CD4-positive, alpha-beta T cell treated with Interleukin-17A for 4 hours (primary cell): ENCODE results near the gene FAM83D.

Source experiments
- DNase-seq: peaks from one replicate; pipeline ENCODE4 v3.0.0-alpha.2; 2020; ENCODE audit warnings: mixed read lengths

Gene FAM83D

GRCh38 chr20:38895098-38895949, 30.9 kb upstream of the FAM83D start:
- DNase-seq = no peak

GRCh38 chr20:38896009-38896594, 30.1 kb upstream of the FAM83D start:
- DNase-seq = no peak

DNA sequence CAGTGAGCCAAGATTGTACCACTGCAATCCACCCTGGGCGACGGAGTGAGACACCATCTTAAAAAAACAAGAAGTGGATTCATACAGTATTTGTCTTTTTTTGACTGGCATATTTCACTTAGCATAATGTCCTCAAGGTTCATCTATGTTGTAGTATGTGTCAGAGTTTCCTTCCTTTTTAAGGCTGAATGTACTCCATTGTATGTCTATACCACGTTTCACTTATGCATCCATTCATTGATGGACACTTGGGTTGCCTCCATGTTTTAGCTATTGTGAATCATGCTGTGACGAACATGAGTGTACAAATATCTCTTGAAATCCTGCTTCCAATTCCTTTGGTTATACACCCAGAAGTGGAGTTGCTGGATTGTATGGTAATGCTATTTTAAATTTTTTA, 28.9 kb upstream of the FAM83D start:
- no peak for DNase-seq

- no peak for DNase-seq
Measured at GRCh38 chr20:38900606-38901005, 25.6 kb upstream of the FAM83D start.

DNA sequence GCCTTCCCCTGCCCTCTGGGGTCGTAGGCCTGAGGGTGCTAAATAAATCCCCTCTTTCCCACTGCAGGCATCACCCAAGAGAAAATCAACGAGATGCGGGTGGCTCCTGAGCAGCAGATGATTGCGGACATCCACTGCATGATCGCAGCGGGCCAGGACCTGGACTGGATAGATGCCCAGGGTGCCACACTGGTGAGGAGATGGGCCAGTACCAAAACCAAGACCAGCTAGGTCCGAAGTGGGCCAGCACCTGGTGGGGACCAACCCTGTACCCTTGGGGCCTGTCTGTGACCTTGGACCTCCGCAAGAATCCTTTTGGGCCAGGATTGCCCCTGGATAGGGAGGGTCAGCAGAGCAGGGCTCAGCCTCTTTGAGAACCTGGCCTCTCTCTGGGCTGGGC, 23.6 kb upstream of the FAM83D start:
- DNase-seq = no peak

DNA sequence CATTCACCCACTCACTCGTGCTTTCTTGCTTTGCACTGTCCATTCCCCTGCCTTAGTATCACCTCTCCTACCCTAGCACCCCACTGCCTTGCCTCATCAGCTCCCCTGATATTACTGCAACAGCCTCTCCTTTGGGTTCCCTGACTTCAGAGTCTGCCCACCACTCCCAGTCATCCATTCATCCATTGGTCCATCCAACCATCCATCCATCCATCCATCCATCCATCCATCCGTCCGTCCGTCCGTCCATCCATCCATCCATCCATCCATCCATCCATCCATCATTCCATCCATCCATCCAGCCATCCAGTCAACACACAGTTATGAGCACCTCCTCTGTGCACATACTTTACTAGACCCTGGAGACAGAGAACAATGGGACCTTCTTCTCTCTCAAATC, 22.9 kb upstream of the FAM83D start:
- DNase-seq = no peak

DNA sequence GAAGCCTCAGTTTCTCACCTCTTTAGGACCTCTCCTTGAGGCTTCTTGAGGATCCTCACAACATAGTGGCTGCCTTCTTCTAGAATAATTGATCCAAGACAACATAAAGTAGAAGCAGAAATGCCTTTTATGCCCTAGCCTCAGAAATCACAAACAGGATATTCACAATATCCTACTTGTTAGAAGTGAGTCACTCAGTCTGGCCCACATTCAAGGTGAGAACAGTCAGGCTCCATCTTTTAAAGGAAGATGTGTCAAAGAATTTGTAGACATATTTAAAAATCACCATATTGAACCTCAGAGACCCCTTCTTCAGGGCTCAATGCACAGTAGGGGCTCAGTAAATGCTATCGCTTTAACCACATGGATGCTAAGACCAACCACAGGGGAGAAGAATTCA, 20.8 kb upstream of the FAM83D start:
- no peak for DNase-seq

DNA sequence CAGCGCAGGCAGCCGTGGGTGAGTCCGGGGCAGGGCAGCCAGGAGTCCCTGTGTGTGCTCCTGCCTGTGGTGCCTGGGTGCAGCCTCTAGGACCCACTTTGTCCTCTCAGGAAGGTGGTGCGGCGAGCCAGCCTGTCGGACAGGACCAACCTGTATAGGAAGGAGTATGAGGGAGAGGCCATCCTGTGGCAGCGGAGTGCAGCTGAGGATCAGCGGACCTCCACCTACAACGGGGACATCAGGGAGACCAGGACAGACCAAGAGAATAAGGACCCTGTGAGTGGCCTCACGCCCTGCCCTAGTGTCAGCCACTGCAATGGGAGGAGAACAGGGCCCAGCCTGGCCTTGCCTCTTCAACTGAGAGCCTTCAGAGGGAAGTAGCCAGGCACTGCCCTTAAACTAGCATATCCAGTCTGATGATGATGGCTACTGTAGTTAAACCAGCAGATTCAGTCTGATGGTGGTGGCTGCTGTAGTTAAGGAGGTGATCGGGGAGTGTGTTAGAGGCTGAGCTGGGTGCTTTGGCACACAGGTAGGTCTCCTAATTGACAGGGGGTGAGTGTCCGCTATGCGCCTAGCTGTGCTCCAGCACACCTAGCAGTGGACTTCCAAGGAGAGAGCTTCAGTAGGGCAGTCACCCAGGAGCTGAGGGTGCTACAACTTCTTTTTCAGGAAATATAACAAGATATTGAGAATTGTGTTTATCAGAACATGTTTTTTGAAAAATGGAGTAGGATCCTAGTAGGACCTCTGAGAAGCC, 18.1 kb upstream of the FAM83D start:
- DNase-seq = no peak

DNA sequence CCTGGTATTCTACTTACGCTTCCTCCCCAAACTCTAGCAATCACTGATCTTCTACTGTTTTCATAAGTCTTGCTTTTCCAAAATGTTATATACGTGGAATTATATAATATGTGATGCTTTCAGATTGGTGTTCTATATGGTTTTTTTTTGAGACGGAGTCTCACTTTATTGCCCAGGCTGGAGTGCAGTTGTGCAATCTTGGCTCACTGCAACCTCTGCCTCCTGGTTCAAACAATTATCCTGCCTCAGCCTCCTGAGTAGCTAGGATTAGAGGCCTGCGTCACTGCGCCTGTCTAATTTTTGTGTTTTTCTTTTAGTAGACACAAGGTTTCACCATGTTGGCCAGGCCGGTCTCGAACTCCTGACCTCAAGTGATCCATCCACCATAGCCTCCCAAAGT, 10.9 kb upstream of the FAM83D start:
- no peak for DNase-seq

- DNase-seq = no peak
Measured at GRCh38 chr20:38917657-38918056, 8.6 kb upstream of the FAM83D start.

- no peak for DNase-seq
Measured at GRCh38 chr20:38918172-38918571, 8.0 kb upstream of the FAM83D start.

DNA sequence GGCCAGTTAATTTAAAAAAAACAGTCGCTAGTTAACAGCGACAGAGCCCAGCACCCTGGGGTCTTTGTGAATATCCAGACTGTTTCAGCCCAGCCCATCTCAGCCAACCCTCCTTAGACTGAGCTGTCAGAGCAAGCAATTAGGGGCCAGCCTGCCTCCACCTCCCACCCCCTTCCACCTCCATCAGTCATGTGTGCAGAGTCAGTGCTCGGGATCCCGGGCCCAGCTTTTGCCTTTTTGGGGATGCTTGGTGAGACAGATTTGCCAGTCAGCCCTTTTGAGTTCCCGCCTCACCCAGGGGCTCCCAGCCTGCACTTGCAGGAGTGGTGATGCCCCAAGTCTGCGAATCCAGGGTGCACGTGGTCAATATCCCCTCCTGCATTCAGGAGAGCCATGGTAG, 6.5 kb upstream of the FAM83D start:
- DNase-seq = no peak

GRCh38 chr20:38920411-38920810, 5.8 kb upstream of the FAM83D start:
- no peak for DNase-seq

DNA sequence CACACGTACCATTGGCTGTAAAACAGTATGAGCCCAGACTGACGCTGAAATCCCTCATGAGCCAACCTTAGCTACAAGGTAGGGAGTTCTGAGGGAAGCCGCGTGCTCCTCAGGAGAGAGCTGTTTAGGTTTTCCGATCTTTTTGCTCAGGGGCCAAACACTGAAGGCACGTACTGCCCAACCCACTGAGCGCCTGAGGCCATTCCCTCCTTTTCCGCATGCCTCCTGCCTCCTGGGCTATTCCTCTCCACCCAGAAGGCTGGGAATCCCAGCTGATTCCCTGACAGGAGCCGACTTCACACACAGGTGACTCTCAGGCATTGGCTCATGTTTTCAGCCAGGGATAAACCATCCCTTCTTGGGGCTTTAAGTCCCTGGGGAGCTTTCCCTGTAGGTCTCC, 5.4 kb upstream of the FAM83D start:
- DNase-seq = no peak

DNA sequence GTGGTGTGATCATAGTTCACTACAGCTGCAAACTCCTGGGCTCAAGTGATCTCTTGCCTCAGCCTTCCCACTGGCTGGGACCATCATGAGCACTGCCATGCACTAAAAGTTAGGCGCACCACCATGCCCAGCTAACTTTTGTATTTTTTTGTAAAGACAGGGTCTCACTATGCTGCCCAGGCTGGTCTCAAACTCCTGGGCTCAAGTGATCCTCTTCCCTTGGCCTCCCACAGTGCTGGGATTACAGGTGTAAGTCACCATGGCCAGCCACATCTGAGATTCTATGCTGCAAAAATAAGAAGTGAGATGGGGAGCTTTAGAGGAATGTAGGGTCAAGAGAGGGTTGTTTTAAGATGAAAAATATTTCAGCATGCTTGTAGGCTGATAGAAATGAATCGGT, 1.5 kb upstream of the FAM83D start:
- no peak for DNase-seq

DNA sequence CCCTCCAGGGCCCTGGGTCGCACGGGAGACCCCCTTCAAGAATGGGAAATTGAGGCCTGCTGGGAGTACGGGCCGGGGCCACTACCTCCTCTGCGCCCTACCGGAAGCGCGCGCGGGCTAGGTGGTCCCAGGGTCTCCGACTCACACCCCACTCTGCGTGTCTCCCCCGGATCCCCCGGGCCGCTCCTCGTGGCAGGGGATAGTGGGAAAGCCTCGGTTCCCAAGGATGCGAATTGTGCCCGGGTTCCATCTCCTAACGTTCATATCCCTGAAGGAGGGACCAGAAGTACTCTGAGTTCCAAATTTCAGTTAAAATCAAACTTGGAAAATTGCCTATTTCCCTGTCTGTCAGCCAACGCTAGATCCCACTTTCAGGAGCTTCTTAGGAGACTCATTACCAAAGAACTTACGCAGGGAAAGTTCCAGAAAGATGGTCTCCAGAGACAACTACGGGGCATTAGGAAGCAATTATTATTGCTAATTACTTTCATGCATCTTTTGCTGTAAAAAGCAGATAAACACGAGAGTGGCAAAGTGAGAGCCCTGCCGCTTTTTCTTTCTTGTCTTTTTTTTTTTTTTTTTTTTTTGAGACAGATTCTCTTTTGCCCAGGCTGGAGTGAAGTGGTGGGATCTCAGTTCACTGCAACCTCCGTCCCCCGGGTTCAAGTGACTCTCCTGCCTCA, 858 bp downstream of the FAM83D start:
- DNase-seq = no peak

GRCh38 chr20:38927902-38928578, 1.8 kb downstream of the FAM83D start:
- DNase-seq = no peak

- DNase-seq = no peak
Measured at GRCh38 chr20:38930242-38930569, 4.0 kb downstream of the FAM83D start.

- no peak for DNase-seq
Measured at GRCh38 chr20:38931984-38932383, 5.8 kb downstream of the FAM83D start.

GRCh38 chr20:38932457-38933120, 6.4 kb downstream of the FAM83D start:
- no peak for DNase-seq

- DNase-seq = no peak
Measured at GRCh38 chr20:38934530-38934929, 8.3 kb downstream of the FAM83D start.

- no peak for DNase-seq
Measured at GRCh38 chr20:38935285-38935684, 9.1 kb downstream of the FAM83D start.
